ENCODE measurements around the gene TOLLIP.

The TOLLIP gene

DNA sequence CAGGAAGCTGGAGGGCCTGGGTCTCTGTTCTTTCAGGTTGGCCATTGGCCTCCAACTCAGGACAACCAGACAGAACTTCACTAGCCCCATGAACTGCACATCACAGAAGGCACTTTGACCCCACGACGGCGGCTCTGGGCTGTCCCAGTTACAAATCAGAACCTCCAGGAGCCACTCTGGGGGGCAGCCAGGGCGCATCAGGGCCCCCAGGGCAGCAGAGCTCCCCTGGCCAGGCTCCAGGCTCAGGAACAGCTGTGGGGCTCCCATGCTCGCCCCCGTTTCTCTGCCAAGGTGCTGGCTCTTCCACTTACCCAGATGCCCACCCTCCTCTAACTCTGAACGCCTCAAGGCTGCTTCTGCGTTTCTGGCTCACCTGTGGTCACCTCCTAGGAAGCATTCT, 25.5 kb downstream of the TOLLIP start:
- no peak for TF ChIP-seq ARNT (IDR thresholded peaks at IDR 0.05)
- no peak for TF ChIP-seq HDGF (IDR thresholded peaks at IDR 0.05; ENCODE audit: borderline replicate concordance)
- no peak for TF ChIP-seq SUZ12 (IDR thresholded peaks at IDR 0.05)
- no peak for TF ChIP-seq TARDBP (IDR thresholded peaks at IDR 0.05)
- ChIA-PET CTCF (no interaction called here), POLR2A (no interaction called here)
- no peak for DNase-seq (ENCODE audit: extremely low spot score)

DNA sequence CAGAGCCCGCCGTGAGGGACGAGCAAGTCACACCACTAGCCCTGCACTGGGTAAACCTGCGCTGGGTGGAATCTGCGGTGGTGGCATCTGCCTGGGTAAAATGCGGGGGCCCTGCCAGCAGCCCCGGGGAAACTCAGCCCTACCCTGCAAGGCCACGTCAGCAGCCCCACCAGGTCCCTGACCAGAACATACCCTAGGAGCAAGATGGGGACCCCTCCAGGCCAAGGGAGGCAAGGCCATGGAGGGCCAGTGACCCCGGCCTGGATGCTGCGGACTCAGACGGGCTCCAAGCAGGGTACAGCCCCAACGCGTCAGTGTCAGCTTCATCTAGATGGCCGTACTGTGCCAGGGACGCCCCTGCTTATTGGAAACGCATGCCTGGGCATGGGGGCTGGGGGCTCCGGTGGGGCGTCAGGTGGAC, 26.3 kb downstream of the TOLLIP start:
- ChIA-PET POLR2A (no interaction called here), CTCF (no interaction called here)
- no peak for DNase-seq (ENCODE audit: extremely low spot score)
- TF ChIP-seq SP1 (IDR thresholded peaks at IDR 0.05) (no peak), ZNF384 (IDR thresholded peaks at IDR 0.05) (no peak), ELF4 (IDR thresholded peaks at IDR 0.05) (no peak), BHLHE40 (IDR thresholded peaks at IDR 0.05; ENCODE audit: borderline replicate concordance) (no peak), LEF1 (IDR thresholded peaks at IDR 0.05; ENCODE audit: borderline replicate concordance) (no peak), NFRKB (IDR thresholded peaks at IDR 0.05) (no peak), FOXM1 (IDR thresholded peaks at IDR 0.05; ENCODE audit: borderline replicate concordance) (no peak), TARDBP (IDR thresholded peaks at IDR 0.05) (no peak), SUZ12 (IDR thresholded peaks at IDR 0.05) (no peak), ARNT (IDR thresholded peaks at IDR 0.05) (no peak), L3MBTL2 (conservative IDR thresholded peaks at IDR 0.05) (no peak), FOXK2 (IDR thresholded peaks at IDR 0.05) (no peak), FOXA1 (IDR thresholded peaks at IDR 0.05) (no peak), HDGF (IDR thresholded peaks at IDR 0.05; ENCODE audit: borderline replicate concordance) (no peak), CTBP1 (IDR thresholded peaks at IDR 0.05; ENCODE audit: borderline replicate concordance) (no peak)
- TF ChIP-seq, protein P1, sequence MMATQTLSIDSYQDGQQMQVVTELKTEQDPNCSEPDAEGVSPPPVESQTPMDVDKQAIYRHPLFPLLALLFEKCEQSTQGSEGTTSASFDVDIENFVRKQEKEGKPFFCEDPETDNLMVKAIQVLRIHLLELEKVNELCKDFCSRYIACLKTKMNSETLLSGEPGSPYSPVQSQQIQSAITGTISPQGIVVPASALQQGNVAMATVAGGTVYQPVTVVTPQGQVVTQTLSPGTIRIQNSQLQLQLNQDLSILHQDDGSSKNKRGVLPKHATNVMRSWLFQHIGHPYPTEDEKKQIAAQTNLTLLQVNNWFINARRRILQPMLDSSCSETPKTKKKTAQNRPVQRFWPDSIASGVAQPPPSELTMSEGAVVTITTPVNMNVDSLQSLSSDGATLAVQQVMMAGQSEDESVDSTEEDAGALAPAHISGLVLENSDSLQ (IDR thresholded peaks at IDR 0.05): no peak

DNA sequence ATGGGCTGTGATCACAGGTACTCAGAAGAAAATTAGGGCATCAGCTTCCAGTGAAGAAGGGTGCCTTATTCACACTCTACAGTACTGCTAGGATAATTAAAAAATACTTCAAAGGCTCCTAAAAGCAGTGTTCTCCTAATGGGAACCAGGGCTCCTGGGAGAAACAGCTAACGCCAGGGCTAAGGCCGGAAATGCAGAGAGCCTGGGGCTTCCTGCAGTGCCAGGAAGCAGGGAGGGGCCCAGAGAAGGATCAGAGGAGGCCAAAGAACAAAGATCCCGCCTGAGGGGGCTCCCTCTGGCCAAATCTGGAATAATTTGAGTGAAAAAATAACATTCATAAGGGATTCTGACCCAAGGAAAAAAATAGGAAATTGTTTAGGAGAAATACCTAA, 27.5 kb downstream of the TOLLIP start:
- TF ChIP-seq ELF4 (IDR thresholded peaks at IDR 0.05) (no peak), TARDBP (IDR thresholded peaks at IDR 0.05) (no peak), NFRKB (IDR thresholded peaks at IDR 0.05) (no peak), BHLHE40 (IDR thresholded peaks at IDR 0.05; ENCODE audit: borderline replicate concordance) (no peak), LEF1 (IDR thresholded peaks at IDR 0.05; ENCODE audit: borderline replicate concordance) (no peak), FOXM1 (IDR thresholded peaks at IDR 0.05; ENCODE audit: borderline replicate concordance) (no peak), HDGF (IDR thresholded peaks at IDR 0.05; ENCODE audit: borderline replicate concordance) (no peak), SUZ12 (IDR thresholded peaks at IDR 0.05) (no peak), L3MBTL2 (conservative IDR thresholded peaks at IDR 0.05) (no peak), SP1 (IDR thresholded peaks at IDR 0.05) (no peak), FOXA1 (IDR thresholded peaks at IDR 0.05) (no peak), FOXK2 (IDR thresholded peaks at IDR 0.05) (no peak), ZNF384 (IDR thresholded peaks at IDR 0.05) (no peak), CTBP1 (IDR thresholded peaks at IDR 0.05; ENCODE audit: borderline replicate concordance) (no peak)
- CTCF ChIA-PET: no interaction called here
- DNase-seq (ENCODE audit: extremely low spot score): no peak
- POLR2A ChIA-PET: no interaction called here

DNA sequence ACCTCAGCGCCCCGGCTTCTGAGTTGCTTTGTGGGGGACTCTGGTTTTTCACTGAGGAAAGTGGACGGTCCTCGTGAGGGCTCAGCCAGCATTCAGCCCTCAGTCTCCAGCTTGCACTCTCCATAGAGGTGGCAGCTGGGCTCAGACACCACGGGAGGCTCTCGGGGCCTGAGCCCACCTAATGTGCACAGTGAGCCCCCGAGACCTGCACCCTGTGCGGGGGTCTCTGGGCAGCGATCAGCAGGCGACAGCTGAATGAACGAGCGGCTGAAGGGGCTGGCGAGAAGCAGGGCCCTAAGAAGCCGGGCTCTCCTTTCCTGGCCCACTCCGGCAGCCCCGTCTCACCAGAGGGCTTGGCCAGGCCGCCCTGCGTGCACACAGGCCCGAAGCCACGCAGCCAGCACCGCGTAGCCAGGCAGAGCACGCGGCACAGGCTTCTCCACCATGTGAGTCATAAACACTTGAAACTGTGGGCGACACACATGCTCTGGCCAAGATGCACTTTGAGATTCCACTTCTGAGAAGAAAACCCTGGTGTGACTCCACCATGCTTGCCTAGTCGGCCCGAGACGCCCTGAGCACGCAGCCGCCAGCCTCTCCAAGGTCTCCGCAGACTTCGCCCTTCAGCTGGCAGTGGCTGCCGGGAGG, 28.0 kb downstream of the TOLLIP start:
- ChIA-PET POLR2A (no interaction called here), CTCF (no interaction called here)
- TF ChIP-seq LEF1 (IDR thresholded peaks at IDR 0.05; ENCODE audit: borderline replicate concordance) (no peak), TARDBP (IDR thresholded peaks at IDR 0.05) (no peak), SP1 (IDR thresholded peaks at IDR 0.05) (no peak), ZNF384 (IDR thresholded peaks at IDR 0.05) (no peak), HDGF (IDR thresholded peaks at IDR 0.05; ENCODE audit: borderline replicate concordance) (no peak), FOXA1 (IDR thresholded peaks at IDR 0.05) (no peak), ELF4 (IDR thresholded peaks at IDR 0.05) (no peak), SUZ12 (IDR thresholded peaks at IDR 0.05) (no peak), FOXM1 (IDR thresholded peaks at IDR 0.05; ENCODE audit: borderline replicate concordance) (no peak), L3MBTL2 (conservative IDR thresholded peaks at IDR 0.05) (no peak), CTBP1 (IDR thresholded peaks at IDR 0.05; ENCODE audit: borderline replicate concordance) (no peak), ARNT (IDR thresholded peaks at IDR 0.05) (no peak), BHLHE40 (IDR thresholded peaks at IDR 0.05; ENCODE audit: borderline replicate concordance) (no peak)
- no peak for DNase-seq (ENCODE audit: extremely low spot score)

- POLR2A ChIA-PET: no interaction called here
- CTCF ChIA-PET: no interaction called here
- DNase-seq (ENCODE audit: extremely low spot score): no peak
- TF ChIP-seq LEF1 (IDR thresholded peaks at IDR 0.05; ENCODE audit: borderline replicate concordance) (no peak), SP1 (IDR thresholded peaks at IDR 0.05) (no peak), FOXA1 (IDR thresholded peaks at IDR 0.05) (no peak), L3MBTL2 (conservative IDR thresholded peaks at IDR 0.05) (no peak), CTBP1 (IDR thresholded peaks at IDR 0.05; ENCODE audit: borderline replicate concordance) (no peak), ARNT (IDR thresholded peaks at IDR 0.05) (no peak), SUZ12 (IDR thresholded peaks at IDR 0.05) (no peak), FOXK2 (IDR thresholded peaks at IDR 0.05) (no peak), NFRKB (IDR thresholded peaks at IDR 0.05) (no peak), FOXM1 (IDR thresholded peaks at IDR 0.05; ENCODE audit: borderline replicate concordance) (no peak), ZNF384 (IDR thresholded peaks at IDR 0.05) (no peak), ELF4 (IDR thresholded peaks at IDR 0.05) (no peak), HDGF (IDR thresholded peaks at IDR 0.05; ENCODE audit: borderline replicate concordance) (no peak), BHLHE40 (IDR thresholded peaks at IDR 0.05; ENCODE audit: borderline replicate concordance) (no peak)
- TF ChIP-seq, protein P1 (IDR thresholded peaks at IDR 0.05): no peak
These were observed 29.1 kb downstream of the TOLLIP start for GRCh38 chr11:1280116-1281035.

DNA sequence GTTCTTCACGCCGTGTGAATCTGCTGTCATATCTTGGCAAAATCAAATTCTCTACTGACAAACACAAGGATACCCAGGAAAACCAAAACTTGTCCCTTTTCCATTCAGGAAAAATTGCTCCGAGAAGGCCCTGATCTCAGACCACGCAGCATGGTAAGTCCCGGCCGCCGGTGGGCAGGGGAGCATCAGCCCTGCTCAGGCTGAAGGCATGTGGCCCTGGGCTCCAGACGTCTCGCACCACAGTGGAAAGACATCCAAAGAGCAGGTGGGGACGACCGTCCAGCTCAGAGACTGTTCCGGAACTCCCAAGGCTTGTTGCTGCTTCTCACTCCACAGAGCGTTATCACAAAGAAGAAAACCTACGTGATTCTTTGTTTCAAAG, 29.8 kb downstream of the TOLLIP start:
- DNase-seq (ENCODE audit: extremely low spot score): no peak
- CTCF ChIA-PET: no interaction called here
- TF ChIP-seq HDGF (IDR thresholded peaks at IDR 0.05; ENCODE audit: borderline replicate concordance): no peak
- POLR2A ChIA-PET: no interaction called here
